ENCODE data around the gene NFATC3. TPM values are rescaled to one million over a fixed set of nuclear protein-coding genes. Genes with fewer than 3 reads are reported as not detected.

The NFATC3 gene
- total and polyA plus RNA-seq, 2 donors (not counting 1 experiment from before 2014, with no cell fraction given), result 33.4 to 115 TPM

DNA sequence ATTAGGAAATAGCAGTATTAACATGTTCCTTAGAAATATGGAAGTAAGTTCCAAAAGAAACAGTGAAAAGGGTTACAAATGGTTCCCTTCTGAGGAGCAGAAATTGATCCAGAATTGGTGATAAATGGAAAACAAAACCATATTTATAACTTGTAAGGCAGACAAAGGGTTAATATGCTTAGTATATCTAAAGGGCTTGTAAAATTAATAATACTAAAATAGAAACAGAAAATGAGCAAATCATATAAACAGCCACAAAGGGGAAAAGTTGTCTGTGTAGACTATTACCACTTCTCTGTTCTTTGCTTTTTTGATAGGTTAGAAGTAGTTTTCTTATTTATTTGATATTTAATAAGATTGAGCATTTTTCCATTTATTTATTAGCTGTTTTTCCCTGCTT, 64.4 kb downstream of the NFATC3 start:
- H3K27me3 Mint-ChIP-seq, result no peaks in the 10 kb centered on the region
- Histone ChIP-seq H3K4me2 (replicated peaks; ENCODE audit: low read depth, low read length, poor library complexity, severe bottlenecking) (no peak overlapping the region), H3K9ac (ENCODE audit: low read length) (no peak overlapping the region), H2AFZ (ENCODE audit: insufficient read depth, low read depth, low read length, poor library complexity, severe bottlenecking) (no peak overlapping the region), H3K4me3 (ENCODE audit: control extremely low read depth in 1 of 5, extremely low read depth in 1 of 5, insufficient read depth in 1 of 5, low read depth in 2 of 5, low read length in 4 of 5) (no peak overlapping the region), H3K79me2 (ENCODE audit: control insufficient read depth, insufficient read depth, low read length) (peaks cover 87% of the 10 kb centered on the region), H3K36me3 (replicated peaks in 1 of 2; ENCODE audit: control extremely low read depth in 1 of 2, control insufficient read depth in 1 of 2, extremely low read depth in 1 of 2, insufficient read depth in 2 of 2, low read length in 1 of 2) (peaks cover 6 to 17% of the 10 kb centered on the region in 2 experiments), H3K4me1 (ENCODE audit: control insufficient read depth in 2 of 2, insufficient read depth in 2 of 2, low read length in 2 of 2) (peaks cover 0 to 3% of the 10 kb centered on the region in 2 donors), H3K9me3 (ENCODE audit: control extremely low read depth in 1 of 3, control insufficient read depth in 2 of 3, insufficient read depth in 1 of 3, low read length in 2 of 3) (no peaks in the 10 kb centered on the region), H4K20me1 (ENCODE audit: control insufficient read depth, insufficient read depth, low read length, poor library complexity, severe bottlenecking) (peaks cover 40% of the 10 kb centered on the region), H3K27me3 (replicated peaks in 1 of 4; ENCODE audit: control extremely low read depth in 1 of 4, control insufficient read depth in 3 of 4, insufficient read depth in 4 of 4, low read length in 3 of 4) (no peaks in the 10 kb centered on the region), H3K27ac (ENCODE audit: low read length in 2 of 2) (peak overlapping the region in 1 of 2 donors; percentile 18)
- no peak overlapping the region for H3K27ac Mint-ChIP-seq
- no peak for DNase-seq
- intact Hi-C loops (cut with micrococcal nuclease), result no loop called here
- no peak for TF ChIP-seq EZH2 (IDR thresholded peaks at IDR 0.05; ENCODE audit: borderline replicate concordance, insufficient read depth, low read depth, low read length, poor library complexity, severe bottlenecking)
- TF ChIP-seq, protein P1, sequence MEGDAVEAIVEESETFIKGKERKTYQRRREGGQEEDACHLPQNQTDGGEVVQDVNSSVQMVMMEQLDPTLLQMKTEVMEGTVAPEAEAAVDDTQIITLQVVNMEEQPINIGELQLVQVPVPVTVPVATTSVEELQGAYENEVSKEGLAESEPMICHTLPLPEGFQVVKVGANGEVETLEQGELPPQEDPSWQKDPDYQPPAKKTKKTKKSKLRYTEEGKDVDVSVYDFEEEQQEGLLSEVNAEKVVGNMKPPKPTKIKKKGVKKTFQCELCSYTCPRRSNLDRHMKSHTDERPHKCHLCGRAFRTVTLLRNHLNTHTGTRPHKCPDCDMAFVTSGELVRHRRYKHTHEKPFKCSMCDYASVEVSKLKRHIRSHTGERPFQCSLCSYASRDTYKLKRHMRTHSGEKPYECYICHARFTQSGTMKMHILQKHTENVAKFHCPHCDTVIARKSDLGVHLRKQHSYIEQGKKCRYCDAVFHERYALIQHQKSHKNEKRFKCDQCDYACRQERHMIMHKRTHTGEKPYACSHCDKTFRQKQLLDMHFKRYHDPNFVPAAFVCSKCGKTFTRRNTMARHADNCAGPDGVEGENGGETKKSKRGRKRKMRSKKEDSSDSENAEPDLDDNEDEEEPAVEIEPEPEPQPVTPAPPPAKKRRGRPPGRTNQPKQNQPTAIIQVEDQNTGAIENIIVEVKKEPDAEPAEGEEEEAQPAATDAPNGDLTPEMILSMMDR (IDR thresholded peaks at IDR 0.05), result no peak
- no peak overlapping the region for H3K4me3 Mint-ChIP-seq
- CTCF ChIA-PET, result interaction anchor here (1.2 to 1.6 kb wide), 2 partner anchors 10 to 266 kb away, joined by 3 to 8 read pairs; partner anchors contain the start of gene NRN1L
- H3K9me3 Mint-ChIP-seq (ENCODE audit: insufficient read depth), result no peaks in the 10 kb centered on the region
- ATAC-seq (ENCODE audit: low read depth), result no peak
- POLR2A ChIA-PET, result no interaction called here
- peaks cover 19% of the 10 kb centered on the region for H3K4me1 Mint-ChIP-seq

DNA sequence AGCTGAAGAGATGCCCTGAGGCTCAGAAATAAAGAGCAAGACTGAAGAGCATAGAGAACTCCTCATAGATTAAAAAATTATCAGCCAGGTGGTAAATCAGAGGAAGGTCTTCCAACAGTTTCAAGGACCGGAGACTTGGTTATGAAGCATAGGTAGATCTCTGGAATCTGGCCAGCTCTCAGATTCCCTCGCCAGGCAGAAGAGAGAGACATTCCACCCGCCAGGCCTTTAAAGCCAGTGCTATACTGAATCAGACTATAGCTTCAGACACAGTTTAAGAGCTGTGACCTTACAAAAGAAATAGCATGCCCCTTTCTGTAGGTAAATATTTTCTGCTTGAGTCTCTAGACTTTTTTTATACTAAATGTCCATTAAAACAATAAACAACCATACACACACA, 70.3 kb downstream of the NFATC3 start:
- Histone ChIP-seq H3K4me1 (ENCODE audit: control insufficient read depth in 2 of 2, insufficient read depth in 2 of 2, low read length in 2 of 2) (no peaks in the 10 kb centered on the region), H3K27ac (ENCODE audit: low read length in 2 of 2) (no peak overlapping the region), H3K27me3 (replicated peaks in 1 of 4; ENCODE audit: control extremely low read depth in 1 of 4, control insufficient read depth in 3 of 4, insufficient read depth in 4 of 4, low read length in 3 of 4) (no peaks in the 10 kb centered on the region), H4K20me1 (ENCODE audit: control insufficient read depth, insufficient read depth, low read length, poor library complexity, severe bottlenecking) (peaks cover 6% of the 10 kb centered on the region), H3K4me3 (ENCODE audit: control extremely low read depth in 1 of 5, extremely low read depth in 1 of 5, insufficient read depth in 1 of 5, low read depth in 2 of 5, low read length in 4 of 5) (no peak overlapping the region), H3K4me2 (replicated peaks; ENCODE audit: low read depth, low read length, poor library complexity, severe bottlenecking) (no peak overlapping the region), H3K9ac (ENCODE audit: low read length) (no peak overlapping the region), H3K36me3 (replicated peaks in 1 of 2; ENCODE audit: control extremely low read depth in 1 of 2, control insufficient read depth in 1 of 2, extremely low read depth in 1 of 2, insufficient read depth in 2 of 2, low read length in 1 of 2) (peaks cover 2 to 41% of the 10 kb centered on the region in 2 experiments), H2AFZ (ENCODE audit: insufficient read depth, low read depth, low read length, poor library complexity, severe bottlenecking) (no peak overlapping the region), H3K79me2 (ENCODE audit: control insufficient read depth, insufficient read depth, low read length) (peaks cover 67% of the 10 kb centered on the region), H3K9me3 (ENCODE audit: control extremely low read depth in 1 of 3, control insufficient read depth in 2 of 3, insufficient read depth in 1 of 3, low read length in 2 of 3) (no peaks in the 10 kb centered on the region)
- ATAC-seq (ENCODE audit: low read depth) (no peak), DNase-seq (no peak)
- H3K9me3 Mint-ChIP-seq (ENCODE audit: insufficient read depth), result no peaks in the 10 kb centered on the region
- no peaks in the 10 kb centered on the region for H3K27me3 Mint-ChIP-seq
- ChIA-PET POLR2A (no interaction called here), CTCF (no interaction called here)
- peaks cover 6% of the 10 kb centered on the region for H3K4me1 Mint-ChIP-seq
- H3K4me3 Mint-ChIP-seq, result no peak overlapping the region
- H3K27ac Mint-ChIP-seq, result no peak overlapping the region
- intact Hi-C loops (cut with micrococcal nuclease), result no loop called here
- TF ChIP-seq, protein P1 (IDR thresholded peaks at IDR 0.05), result no peak
- TF ChIP-seq EZH2 (IDR thresholded peaks at IDR 0.05; ENCODE audit: borderline replicate concordance, insufficient read depth, low read depth, low read length, poor library complexity, severe bottlenecking), result no peak
- 92% methylated on average over 2 of the region's 3 CpGs for WGBS (ENCODE audit: insufficient coverage)

All from B cell (primary cell).